NT2/D1 (cell line): ENCODE measurements around the gene ALB.

Experiments used
- SUZ12 ChIP-seq: IDR thresholded peaks from 2 replicates; pipeline ENCODE4 v1.6.1; 2011; ENCODE audit not compliant: insufficient read length, insufficient read depth; ENCODE audit errors: extremely low read depth
- YY1 ChIP-seq: IDR thresholded peaks from 2 replicates; pipeline ENCODE4 v1.6.1; 2011; ENCODE audit not compliant: insufficient read length, insufficient read depth
- ZNF274 ChIP-seq: IDR thresholded peaks from 2 replicates; pipeline ENCODE4 v1.6.1; 2011; ENCODE audit warnings: mild to moderate bottlenecking, low read depth, low read length

DNA sequence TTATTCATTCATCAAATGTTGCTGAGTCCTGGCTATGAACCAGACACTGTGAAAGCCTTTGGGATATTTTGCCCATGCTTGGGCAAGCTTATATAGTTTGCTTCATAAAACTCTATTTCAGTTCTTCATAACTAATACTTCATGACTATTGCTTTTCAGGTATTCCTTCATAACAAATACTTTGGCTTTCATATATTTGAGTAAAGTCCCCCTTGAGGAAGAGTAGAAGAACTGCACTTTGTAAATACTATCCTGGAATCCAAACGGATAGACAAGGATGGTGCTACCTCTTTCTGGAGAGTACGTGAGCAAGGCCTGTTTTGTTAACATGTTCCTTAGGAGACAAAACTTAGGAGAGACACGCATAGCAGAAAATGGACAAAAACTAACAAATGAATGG is 30.2 kb downstream of the ALB start:
- no peak for TF ChIP-seq ZNF274
- no peak for TF ChIP-seq YY1
- no peak for TF ChIP-seq SUZ12
